ENCODE measurements around the gene EHD1. TPM values are rescaled to one million over a fixed set of nuclear protein-coding genes. Genes with fewer than 3 reads are reported as not detected.

The EHD1 gene
- polyA plus RNA-seq, 1 donor, result 105 TPM

DNA sequence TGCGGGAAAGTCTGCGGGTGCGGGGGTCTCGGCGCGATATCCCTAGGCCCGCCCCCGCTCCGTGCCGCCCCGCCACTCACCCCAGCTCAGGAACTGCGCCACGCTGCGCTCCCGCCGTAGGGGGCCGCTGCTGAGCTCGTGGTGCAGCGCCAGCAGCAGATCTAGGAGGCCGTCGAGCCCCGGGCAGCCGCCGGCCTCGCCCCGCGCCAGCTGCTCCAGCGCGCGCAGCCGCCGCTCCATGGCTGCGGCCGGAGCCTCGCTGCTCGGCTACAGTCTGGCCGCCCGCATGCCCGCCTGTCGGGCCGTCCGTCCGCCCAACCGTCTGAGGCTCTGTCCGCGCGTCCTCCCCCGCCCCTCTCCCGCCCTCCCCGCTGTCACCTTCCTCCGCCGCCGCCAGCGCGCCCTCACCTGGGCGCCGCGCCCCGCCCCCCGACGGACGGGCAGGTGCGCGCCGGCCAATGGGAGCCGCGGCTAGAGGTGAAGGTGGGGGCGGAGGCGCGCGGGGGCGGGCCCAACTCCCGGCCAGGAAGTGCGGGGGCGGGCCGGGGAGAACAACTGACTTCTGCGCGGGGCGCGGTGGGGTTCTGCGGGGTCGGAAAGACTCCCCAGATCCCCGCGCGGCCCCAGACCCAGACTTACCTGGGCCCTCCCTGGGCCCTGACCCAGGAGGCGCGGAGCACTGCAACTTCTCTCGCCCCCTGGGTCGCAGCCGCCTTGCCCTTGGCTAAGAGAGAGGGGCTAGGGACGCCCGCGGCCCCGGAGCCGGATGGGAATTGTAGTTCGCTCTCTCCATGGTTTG is 33.9 kb downstream of the EHD1 start, which contains the start of gene CDC42BPG:
Gene CDC42BPG (minus strand): TSS at position 324 of the 799 bp plus-strand sequence. CDS start 84 bp downstream, at position 240.
- no peak for DNase-seq (ENCODE audit: low read depth)

DNA sequence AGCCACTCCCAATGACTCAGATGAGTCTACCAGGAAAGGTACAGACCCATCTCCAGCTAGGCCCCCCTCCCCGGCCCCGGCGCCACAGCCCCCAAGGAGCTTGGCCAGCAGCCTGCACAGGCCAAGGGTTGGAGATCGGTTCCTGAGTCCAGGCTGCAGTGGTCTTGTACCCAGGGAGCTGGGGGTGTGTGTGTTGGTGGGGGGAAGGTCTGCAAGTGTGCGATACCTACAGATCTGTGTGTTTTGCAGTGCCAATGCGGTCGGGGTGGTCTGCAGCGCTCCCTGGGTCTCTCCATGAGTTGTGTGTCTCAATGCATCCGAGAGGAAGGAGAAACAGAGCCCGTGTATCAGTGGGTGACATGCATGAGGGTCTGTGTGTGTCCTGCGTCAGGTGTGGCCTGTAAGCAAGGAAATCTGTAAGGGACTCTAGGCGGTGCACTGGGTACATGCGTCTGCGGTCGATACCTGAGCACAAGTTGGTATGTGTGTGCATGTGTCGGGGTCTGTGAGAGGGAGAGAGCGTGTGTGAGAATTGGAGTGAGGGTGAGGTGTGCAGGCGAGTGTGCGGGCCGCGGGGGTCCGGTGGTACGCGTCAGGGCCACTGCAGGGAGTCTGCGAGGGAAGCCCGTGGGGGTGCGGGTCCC is 34.6 kb downstream of the EHD1 start:
- DNase-seq (ENCODE audit: low read depth), result no peak

GRCh38 chr11:64842851-64843685 is 35.4 kb downstream of the EHD1 start:
- DNase-seq (ENCODE audit: low read depth), result no peak

GRCh38 chr11:64842366-64842759 is 36.1 kb downstream of the EHD1 start:
- no peak for DNase-seq (ENCODE audit: low read depth)

DNA sequence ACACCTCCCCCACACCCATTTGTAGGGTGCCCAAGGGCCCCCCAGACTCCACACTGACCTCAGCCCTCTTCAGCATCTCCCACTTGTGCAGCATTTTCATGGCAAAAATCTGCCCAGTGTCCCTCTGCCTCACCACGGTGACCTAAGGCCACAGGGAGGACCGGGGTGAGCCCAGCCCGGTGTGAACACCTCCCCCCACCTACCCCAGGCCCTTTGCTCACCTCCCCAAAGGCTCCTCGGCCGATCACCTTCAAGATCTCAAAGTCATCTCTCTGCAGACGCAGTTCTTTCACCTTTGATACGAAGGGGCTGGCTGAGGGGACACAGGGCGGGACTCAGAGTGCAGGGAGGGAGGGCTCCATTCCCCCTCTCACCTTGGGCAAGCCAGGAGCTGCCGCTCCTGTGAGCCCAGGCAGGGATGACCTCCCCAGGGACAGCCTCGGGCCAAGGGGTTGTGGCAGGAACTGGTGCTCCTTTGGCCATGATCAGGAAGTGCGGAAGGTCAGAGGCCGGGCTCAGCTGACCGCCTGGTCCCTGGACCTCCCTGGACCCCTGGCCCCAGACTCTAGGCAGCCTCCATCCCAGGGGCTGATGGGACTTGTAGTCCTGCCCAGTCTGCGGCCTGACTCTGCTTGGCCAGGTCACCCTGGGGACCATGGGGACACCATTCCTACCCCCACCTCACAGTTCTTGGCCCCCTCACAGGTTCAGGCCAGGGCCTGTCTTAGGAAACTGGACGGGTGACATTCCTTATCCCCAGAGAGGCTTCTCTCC is 36.6 kb downstream of the EHD1 start:
- no peak for DNase-seq (ENCODE audit: low read depth)

DNA sequence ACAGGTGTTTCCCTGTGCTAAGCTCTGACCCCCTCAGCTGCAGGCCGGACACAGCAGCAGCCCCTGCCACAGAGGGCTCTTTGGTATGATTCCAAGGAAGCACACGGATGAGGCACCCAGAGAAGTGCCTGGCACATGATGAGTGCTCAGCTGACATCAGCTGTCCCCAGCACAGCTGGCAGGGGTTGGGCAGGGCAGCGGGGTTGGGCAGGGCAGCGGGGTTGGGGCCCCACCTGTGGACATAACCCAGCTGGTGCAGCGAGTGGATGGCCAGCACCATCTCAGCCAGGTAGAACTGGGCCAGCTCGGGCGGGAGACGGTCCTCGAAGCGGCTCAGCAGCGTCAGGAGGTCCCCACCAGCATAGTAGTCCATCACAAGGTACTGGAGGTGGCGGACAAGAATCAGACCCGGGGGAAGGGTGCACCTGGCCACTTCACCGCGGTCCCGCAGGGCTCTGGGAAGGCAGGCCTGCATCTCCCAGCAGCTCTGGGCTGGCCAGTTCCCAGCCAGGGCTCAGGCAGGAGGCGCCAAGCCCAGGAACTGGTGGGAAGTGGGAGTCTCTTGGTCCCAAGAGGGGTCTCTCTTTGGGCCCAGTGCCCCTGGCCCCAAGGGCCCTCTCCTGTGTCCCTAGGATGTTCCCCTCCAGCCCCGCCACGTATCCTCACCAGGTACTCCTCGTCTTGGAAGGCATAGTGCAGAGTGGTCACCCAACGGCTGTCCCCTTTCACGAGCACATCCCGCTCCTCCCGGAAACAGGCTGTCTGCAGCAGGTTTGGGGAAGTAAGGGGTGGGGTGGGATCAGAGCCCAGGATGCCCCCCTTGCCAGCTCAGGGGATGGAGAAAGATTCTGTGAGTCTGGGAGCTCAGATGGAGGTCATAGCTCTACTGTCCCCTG is 38.3 kb downstream of the EHD1 start:
- DNase-seq (ENCODE audit: low read depth), result no peak

GRCh38 chr11:64839335-64839734 is 39.1 kb downstream of the EHD1 start:
- no peak for DNase-seq (ENCODE audit: low read depth)

- no peak for DNase-seq (ENCODE audit: low read depth)
Observed at GRCh38 chr11:64838600-64839334, 39.7 kb downstream of the EHD1 start.

DNA sequence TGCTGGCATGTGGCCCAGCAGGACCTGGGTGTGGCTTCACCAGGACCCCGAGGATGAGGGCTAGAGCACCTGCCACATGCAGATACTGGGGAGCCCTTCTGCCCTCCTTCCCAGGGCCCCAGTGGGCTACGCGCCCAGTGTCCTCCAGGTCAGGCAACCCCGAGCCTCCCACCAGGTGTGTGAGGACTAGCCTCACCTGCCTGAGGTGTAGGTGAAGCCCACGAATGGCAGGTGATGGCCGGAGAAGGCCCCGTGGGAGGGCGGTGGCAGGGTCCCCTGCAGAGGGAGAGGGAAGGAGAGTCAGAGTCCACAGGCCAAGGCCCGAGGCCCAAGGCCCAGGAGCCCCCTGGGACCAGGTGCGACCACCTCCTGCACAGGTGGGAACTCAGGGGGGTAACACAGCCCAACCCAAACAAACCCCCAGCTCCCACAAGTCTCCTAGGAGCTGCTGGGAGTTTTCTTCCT is 40.5 kb downstream of the EHD1 start:
- no peak for DNase-seq (ENCODE audit: low read depth)

- DNase-seq (ENCODE audit: low read depth), result no peak
Observed at GRCh38 chr11:64836448-64837072, 41.9 kb downstream of the EHD1 start.

DNA sequence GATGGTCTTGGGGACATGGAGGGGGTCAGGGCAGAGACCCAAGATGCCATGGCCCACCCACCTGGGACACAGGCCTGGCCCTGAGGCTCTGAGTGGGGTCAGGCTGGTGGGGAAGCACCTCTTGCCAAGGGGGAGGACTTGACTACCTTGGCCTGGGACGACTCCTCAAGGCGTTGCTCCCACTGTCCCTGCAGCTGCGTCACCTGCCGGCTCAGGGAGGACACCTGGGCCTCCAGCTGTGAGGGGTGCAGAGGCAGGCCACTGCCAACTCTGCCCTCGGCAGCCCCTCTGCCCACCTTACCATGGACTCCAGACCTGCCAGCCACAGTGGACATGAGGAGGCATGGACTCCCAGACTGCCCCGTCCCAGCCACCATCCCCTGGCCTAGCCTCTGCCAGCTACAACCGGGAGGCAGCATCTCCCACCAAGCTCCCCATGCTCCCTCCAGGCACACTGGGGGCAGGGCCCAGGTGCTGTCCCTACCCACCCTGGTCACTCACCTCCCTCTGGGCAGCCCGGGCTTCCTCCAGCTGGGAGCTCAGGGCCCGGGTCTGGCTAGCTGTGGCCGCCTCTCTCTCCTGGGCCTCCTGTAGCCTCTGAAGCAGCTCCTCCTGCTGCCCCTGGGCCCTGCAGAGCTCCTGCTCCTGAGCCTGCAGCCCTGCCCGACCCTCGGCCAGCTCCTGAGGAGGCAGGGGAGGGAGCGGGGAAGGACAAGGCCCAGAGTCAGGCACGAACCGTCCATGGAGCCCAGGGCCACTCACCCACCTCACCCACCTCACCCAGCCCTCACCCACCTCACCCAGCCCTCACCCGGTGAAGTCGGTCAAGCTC is 42.6 kb downstream of the EHD1 start:
- DNase-seq (ENCODE audit: low read depth), result no peak

DNA sequence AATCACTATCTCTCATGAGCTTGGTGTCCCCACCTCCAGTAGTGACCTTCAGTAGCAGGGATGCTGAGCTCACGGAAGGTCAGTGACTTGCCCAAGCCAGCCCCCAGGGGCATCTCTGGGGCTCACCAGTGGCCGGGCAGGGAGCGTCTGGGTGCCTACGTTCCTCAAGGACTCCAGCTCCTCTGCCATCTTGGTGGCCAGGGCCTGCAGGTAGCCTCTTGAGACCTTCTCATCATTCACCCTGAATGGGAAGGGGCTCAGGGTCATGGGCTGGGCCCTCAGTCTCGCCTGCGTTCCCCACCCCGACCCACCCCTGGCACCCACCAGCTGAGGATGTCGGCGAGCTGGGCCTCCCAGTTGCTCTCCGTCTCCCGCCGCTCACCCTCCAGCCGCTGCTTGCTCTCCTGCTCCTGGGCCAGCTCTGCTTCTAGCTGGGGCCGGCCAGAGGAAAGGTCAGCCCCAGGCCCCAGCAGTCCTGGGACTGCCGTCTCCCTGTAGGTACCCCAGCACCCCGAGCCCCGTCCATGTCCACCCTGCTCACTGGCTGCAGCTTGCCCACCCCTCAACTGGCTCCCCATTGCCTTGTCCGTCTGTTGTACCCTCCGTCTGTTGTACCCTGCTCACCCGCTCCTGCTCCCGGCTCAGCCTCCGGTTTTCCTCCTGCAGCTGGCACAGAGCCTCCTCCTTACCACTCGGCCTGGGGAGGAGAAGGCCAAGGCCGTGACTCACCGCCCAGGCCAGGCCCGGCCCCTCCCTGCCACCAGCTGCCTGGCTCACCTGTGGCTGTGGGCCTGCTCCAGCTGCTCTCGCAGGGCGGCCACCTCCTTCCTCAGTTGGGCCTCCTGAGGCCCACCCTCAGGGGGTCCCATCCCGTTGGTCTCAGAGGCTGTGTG is 43.5 kb downstream of the EHD1 start:
- no peak for DNase-seq (ENCODE audit: low read depth)

- no peak for DNase-seq (ENCODE audit: low read depth)
Observed at GRCh38 chr11:64834031-64834722, 44.2 kb downstream of the EHD1 start.

DNA sequence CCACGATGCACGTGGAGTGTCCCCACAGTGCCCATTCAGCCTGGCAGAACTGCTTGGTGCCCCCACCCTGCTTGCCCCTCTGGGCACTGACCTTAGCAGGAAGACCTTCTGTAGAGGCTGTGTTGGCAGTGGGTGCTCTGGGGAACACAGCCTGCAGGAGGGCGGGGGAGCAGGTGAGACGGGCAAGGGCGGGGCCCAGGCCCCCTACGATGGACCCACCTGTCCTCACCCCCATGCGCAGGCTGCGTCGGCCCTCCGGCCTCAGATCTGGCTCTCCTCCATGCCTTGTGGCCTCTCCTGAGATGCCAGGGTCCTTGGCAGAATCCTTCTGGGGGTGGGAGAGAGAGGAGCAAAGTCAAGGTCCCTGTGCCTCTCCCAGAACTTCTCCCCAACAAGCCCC is 44.9 kb downstream of the EHD1 start:
- no peak for DNase-seq (ENCODE audit: low read depth)

GRCh38 chr11:64833198-64833502 is 45.3 kb downstream of the EHD1 start:
- no peak for DNase-seq (ENCODE audit: low read depth)

- DNase-seq (ENCODE audit: low read depth), result no peak
Observed at GRCh38 chr11:64832467-64833197, 45.8 kb downstream of the EHD1 start.

Data from forelimb muscle (tissue), 1 donor.